Measurements from ENCODE around the gene ASB16. TPM values are rescaled to one million over a fixed set of nuclear protein-coding genes. Genes with fewer than 3 reads are reported as not detected.

ASB16 gene
- total RNA-seq, 2 experiments from 2014 or later, result 0.30 TPM; not detected in 1

- Mint-ChIP-seq H3K27me3 (no peaks in the 10 kb centered on the region), H3K36me3 (ENCODE audit: low read depth) (peaks cover 11% of the 10 kb centered on the region), H3K27ac (no peak overlapping the region), H3K9me3 (no peaks in the 10 kb centered on the region), H3K4me1 (peaks cover 5% of the 10 kb centered on the region), H3K4me3 (no peak overlapping the region)
- CTCF ChIA-PET, result interaction anchor here (0.8 to 2.3 kb wide), 4 partner anchors 9 to 47 kb away, joined by 3 to 8 read pairs (median 5); no protein-coding TSS in a partner anchor
- no peak for DNase-seq
- POLR2A ChIA-PET, result no interaction called here
Observed at GRCh38 chr17:44159519-44160210, 10.8 kb upstream of the ASB16 start.

GRCh38 chr17:44164476-44164875 lies 6.0 kb upstream of the ASB16 start:
- Mint-ChIP-seq H3K9me3 (no peaks in the 10 kb centered on the region), H3K4me1 (peaks cover 14% of the 10 kb centered on the region), H3K27ac (no peak overlapping the region), H3K27me3 (no peaks in the 10 kb centered on the region), H3K36me3 (ENCODE audit: low read depth) (peaks cover 7% of the 10 kb centered on the region), H3K4me3 (no peak overlapping the region)
- ChIA-PET POLR2A (no interaction called here), CTCF (no interaction called here)
- no peak for DNase-seq

GRCh38 chr17:44167181-44167861 lies 3.2 kb upstream of the ASB16 start:
- ChIA-PET CTCF (interaction anchor here (0.6 to 2.4 kb wide), 4 partner anchors 12 to 333 kb away, joined by 3 to 11 read pairs (median 6); partner anchors contain the start of gene TMUB2), POLR2A (no interaction called here)
- no peak for DNase-seq
- H3K36me3 Mint-ChIP-seq (ENCODE audit: low read depth), result no peaks in the 10 kb centered on the region
- H3K9me3 Mint-ChIP-seq, result no peaks in the 10 kb centered on the region
- H3K4me1 Mint-ChIP-seq, result peaks cover 12% of the 10 kb centered on the region
- H3K27ac Mint-ChIP-seq, result no peak overlapping the region
- no peak overlapping the region for H3K4me3 Mint-ChIP-seq
- no peaks in the 10 kb centered on the region for H3K27me3 Mint-ChIP-seq

GRCh38 chr17:44170135-44170498 lies 387 bp upstream of the ASB16 start:
- peaks cover 12% of the 10 kb centered on the region for H3K4me1 Mint-ChIP-seq
- H3K36me3 Mint-ChIP-seq (ENCODE audit: low read depth), result no peaks in the 10 kb centered on the region
- peak overlapping the region; percentile 64 for H3K27ac Mint-ChIP-seq
- ChIA-PET CTCF (interaction anchor here (1.7 kb wide), 1 partner anchor 47 kb away, joined by 4 read pairs; the partner anchor contains the start of gene HDAC5), POLR2A (no interaction called here)
- H3K9me3 Mint-ChIP-seq, result no peaks in the 10 kb centered on the region
- DNase-seq, result no peak
- no peaks in the 10 kb centered on the region for H3K27me3 Mint-ChIP-seq
- H3K4me3 Mint-ChIP-seq, result no peak overlapping the region

GRCh38 chr17:44171931-44172455 lies 1.5 kb downstream of the ASB16 start:
- Mint-ChIP-seq H3K4me1 (peaks cover 12% of the 10 kb centered on the region), H3K4me3 (no peak overlapping the region), H3K27me3 (no peaks in the 10 kb centered on the region), H3K27ac (no peak overlapping the region), H3K36me3 (ENCODE audit: low read depth) (peaks cover 5% of the 10 kb centered on the region), H3K9me3 (no peaks in the 10 kb centered on the region)
- no peak for DNase-seq
- POLR2A ChIA-PET, result no interaction called here
- CTCF ChIA-PET, result interaction anchor here (0.7 to 2.2 kb wide), 6 partner anchors 8 to 145 kb away, joined by 3 to 8 read pairs (median 4); partner anchors contain the start of gene TMUB2

- H3K36me3 Mint-ChIP-seq (ENCODE audit: low read depth), result peaks cover 15% of the 10 kb centered on the region
- no peaks in the 10 kb centered on the region for H3K9me3 Mint-ChIP-seq
- no peaks in the 10 kb centered on the region for H3K27me3 Mint-ChIP-seq
- DNase-seq, result no peak
- no peak overlapping the region for H3K4me3 Mint-ChIP-seq
- no peak overlapping the region for H3K27ac Mint-ChIP-seq
- ChIA-PET CTCF (interaction anchor here (0.6 to 1.0 kb wide), 2 partner anchors 36 to 1054 kb away, joined by 3 read pairs; no protein-coding TSS in a partner anchor), POLR2A (no interaction called here)
- H3K4me1 Mint-ChIP-seq, result no peaks in the 10 kb centered on the region
Observed at GRCh38 chr17:44174427-44174826, 3.9 kb downstream of the ASB16 start.

- Mint-ChIP-seq H3K27me3 (no peaks in the 10 kb centered on the region), H3K36me3 (ENCODE audit: low read depth) (peaks cover 15% of the 10 kb centered on the region), H3K4me3 (no peak overlapping the region), H3K27ac (no peak overlapping the region), H3K9me3 (no peaks in the 10 kb centered on the region), H3K4me1 (no peaks in the 10 kb centered on the region)
- ChIA-PET CTCF (no interaction called here), POLR2A (no interaction called here)
- no peak for DNase-seq
Observed at GRCh38 chr17:44176257-44176656, 5.8 kb downstream of the ASB16 start.

GRCh38 chr17:44176671-44177501 lies 6.4 kb downstream of the ASB16 start:
- POLR2A ChIA-PET, result no interaction called here
- no peaks in the 10 kb centered on the region for H3K27me3 Mint-ChIP-seq
- no peak for DNase-seq
- CTCF ChIA-PET, result no interaction called here
- no peaks in the 10 kb centered on the region for H3K9me3 Mint-ChIP-seq
- no peak overlapping the region for H3K4me3 Mint-ChIP-seq
- peaks cover 3% of the 10 kb centered on the region for H3K4me1 Mint-ChIP-seq
- H3K36me3 Mint-ChIP-seq (ENCODE audit: low read depth), result peaks cover 19% of the 10 kb centered on the region
- no peak overlapping the region for H3K27ac Mint-ChIP-seq

GRCh38 chr17:44177640-44178039 lies 7.1 kb downstream of the ASB16 start:
- peaks cover 26% of the 10 kb centered on the region for H3K36me3 Mint-ChIP-seq (ENCODE audit: low read depth)
- ChIA-PET CTCF (no interaction called here), POLR2A (no interaction called here)
- H3K27ac Mint-ChIP-seq, result no peak overlapping the region
- peaks cover 8% of the 10 kb centered on the region for H3K4me1 Mint-ChIP-seq
- DNase-seq, result no peak
- no peak overlapping the region for H3K4me3 Mint-ChIP-seq
- H3K27me3 Mint-ChIP-seq, result no peaks in the 10 kb centered on the region
- H3K9me3 Mint-ChIP-seq, result no peaks in the 10 kb centered on the region

GRCh38 chr17:44178133-44178532 lies 7.6 kb downstream of the ASB16 start:
- H3K36me3 Mint-ChIP-seq (ENCODE audit: low read depth), result peaks cover 26% of the 10 kb centered on the region
- H3K27me3 Mint-ChIP-seq, result no peaks in the 10 kb centered on the region
- peaks cover 10% of the 10 kb centered on the region for H3K4me1 Mint-ChIP-seq
- no peak overlapping the region for H3K27ac Mint-ChIP-seq
- POLR2A ChIA-PET, result no interaction called here
- CTCF ChIA-PET, result interaction anchor here (1.0 kb wide), 1 partner anchor 9 kb away, joined by 3 read pairs; no protein-coding TSS in a partner anchor
- no peaks in the 10 kb centered on the region for H3K9me3 Mint-ChIP-seq
- DNase-seq, result no peak
- no peak overlapping the region for H3K4me3 Mint-ChIP-seq

- peak overlapping the region; percentile 50 for H3K27ac Mint-ChIP-seq
- CTCF ChIA-PET, result interaction anchor here (0.6 to 0.8 kb wide), 2 partner anchors 11 to 29 kb away, joined by 3 to 5 read pairs; no protein-coding TSS in a partner anchor
- H3K36me3 Mint-ChIP-seq (ENCODE audit: low read depth), result peaks cover 30% of the 10 kb centered on the region
- H3K9me3 Mint-ChIP-seq, result no peaks in the 10 kb centered on the region
- no peak for DNase-seq
- peaks cover 34% of the 10 kb centered on the region for H3K4me1 Mint-ChIP-seq
- POLR2A ChIA-PET, result no interaction called here
- H3K4me3 Mint-ChIP-seq, result no peak overlapping the region
- no peaks in the 10 kb centered on the region for H3K27me3 Mint-ChIP-seq
Observed at GRCh38 chr17:44183024-44183423, 12.5 kb downstream of the ASB16 start.

- no peaks in the 10 kb centered on the region for H3K9me3 Mint-ChIP-seq
- peaks cover 44% of the 10 kb centered on the region for H3K4me1 Mint-ChIP-seq
- peak overlapping the region; percentile 22 for H3K4me3 Mint-ChIP-seq
- H3K36me3 Mint-ChIP-seq (ENCODE audit: low read depth), result peaks cover 23% of the 10 kb centered on the region
- no peak for DNase-seq
- H3K27me3 Mint-ChIP-seq, result no peaks in the 10 kb centered on the region
- CTCF ChIA-PET, result interaction anchor here (0.6 to 4.7 kb wide), 4 partner anchors 11 to 872 kb away, joined by 3 to 30 read pairs (median 10); no protein-coding TSS in a partner anchor
- H3K27ac Mint-ChIP-seq, result no peak overlapping the region
- POLR2A ChIA-PET, result interaction anchor here (0.6 kb wide), 3 partner anchors 77 to 161 kb away, joined by 3 to 5 read pairs (median 4); no protein-coding TSS in a partner anchor
Observed at GRCh38 chr17:44184212-44184810, 13.8 kb downstream of the ASB16 start.
